CD4-positive, alpha-beta T cell treated with Interleukin-4 for 4 hours (primary cell): ENCODE data around the gene CCDC82.

Source experiments
- DNase-seq: peaks from one replicate; pipeline ENCODE4 v3.0.0-alpha.2; 2020

Gene CCDC82

DNA sequence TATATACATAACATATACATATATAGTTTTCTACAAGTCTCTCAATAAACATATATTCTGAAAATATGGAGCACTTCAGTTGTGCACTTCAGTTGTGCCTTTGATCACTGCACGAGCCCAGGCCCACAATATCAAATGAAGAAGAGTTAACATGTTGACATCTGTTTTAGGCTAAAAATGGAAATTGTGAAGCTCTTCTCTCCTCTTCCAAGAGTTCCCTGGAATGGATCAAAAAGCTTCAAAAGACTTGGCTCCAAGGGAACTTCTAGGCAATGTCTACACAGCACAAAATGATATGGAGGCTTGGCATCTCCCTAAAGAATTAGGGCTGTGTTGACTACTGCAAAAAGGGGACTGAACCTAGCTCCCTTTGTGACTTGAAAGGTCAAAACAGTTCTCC is 83.6 kb downstream of the CCDC82 start:
- no peak for DNase-seq

DNA sequence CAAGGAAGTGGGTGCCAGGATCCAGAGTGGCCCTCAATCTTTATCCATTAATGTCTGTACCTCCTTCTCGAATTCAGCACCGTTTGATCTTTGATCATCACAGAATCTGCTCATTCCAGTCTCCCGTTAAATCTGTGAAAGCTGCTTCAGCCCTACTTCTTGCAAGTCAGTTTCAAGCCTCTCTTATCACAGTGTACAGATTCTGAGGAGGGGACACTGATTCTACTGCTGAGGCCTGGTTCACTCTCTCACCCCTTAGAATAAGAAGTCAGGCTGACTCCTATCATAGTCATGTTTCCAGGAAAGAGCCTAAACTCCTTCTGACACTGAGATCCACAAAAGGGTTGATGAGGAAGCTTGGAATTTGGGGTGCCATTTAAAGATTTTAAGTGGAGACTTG is 85.7 kb downstream of the CCDC82 start:
- no peak for DNase-seq

DNA sequence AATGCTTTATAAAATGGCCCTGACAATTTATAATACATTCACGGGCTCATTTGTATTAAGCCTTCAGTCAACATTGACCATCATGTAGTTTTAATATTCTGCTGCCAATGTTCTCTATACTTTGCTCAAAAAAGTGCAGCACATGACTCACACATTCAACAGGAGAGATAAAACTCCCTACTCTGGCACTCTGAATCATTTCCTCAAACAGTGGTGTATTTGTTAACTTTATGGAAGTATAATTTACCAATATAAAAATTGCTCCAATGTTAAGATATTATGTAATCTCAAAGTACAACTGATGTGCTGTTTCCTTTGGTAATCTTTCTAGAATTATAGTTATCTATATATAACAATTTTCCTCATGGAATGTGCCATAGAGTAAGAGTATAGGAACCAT is 86.6 kb downstream of the CCDC82 start:
- peak; percentile 27 for DNase-seq
